GM19463 (cell line): Measurements from ENCODE around the gene TERT.
A peak's percentile ranks its signal among the peaks of the same experiment; 100 is the strongest.
"Not testable (repeated sequence)": the region's sequence is repeated elsewhere in the genome, so short reads cannot be mapped to it uniquely, and the experiment has no call there.

ENCODE experiments used
- ATAC-seq: cut with Tn5 transposase; IDR thresholded peaks from one replicate; pipeline ENCODE4 v1.9.1; 2021; ENCODE audit warnings: mild to moderate bottlenecking, moderate library complexity; ENCODE audit not compliant: unreplicated experiment

The TERT gene

GRCh38 chr5:1294835-1295649, at the start of gene TERT:
Gene TERT, minus strand, starts transcription at chr5:1295068. Its CDS starts 79 bp downstream, at chr5:1294989.
- no peak for ATAC-seq

GRCh38 chr5:1343931-1344901, 49.3 kb upstream of the TERT start:
- peak; percentile 25 for ATAC-seq

DNA sequence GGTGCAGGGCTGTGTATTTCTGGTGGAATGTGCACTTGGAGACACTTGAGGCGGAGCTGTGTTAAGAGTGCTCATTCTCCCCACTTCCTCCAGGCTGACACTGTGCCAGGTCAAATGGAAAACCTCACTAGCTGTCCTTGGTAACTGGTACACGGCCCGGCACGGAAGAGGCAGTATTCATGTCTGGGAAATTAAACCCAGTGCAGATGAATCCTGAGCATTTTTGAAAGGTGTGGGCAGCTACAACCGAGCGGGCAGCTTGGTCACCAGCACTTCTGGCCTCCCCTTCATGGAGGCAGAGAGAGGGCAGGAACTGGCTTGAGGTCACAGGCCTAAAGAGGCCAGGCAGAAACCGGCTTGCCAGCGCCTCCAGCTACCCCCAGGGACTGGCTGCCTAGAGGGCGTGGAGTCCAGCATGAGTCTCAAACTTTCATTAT, 48.5 kb upstream of the TERT start:
- ATAC-seq, result no peak

DNA sequence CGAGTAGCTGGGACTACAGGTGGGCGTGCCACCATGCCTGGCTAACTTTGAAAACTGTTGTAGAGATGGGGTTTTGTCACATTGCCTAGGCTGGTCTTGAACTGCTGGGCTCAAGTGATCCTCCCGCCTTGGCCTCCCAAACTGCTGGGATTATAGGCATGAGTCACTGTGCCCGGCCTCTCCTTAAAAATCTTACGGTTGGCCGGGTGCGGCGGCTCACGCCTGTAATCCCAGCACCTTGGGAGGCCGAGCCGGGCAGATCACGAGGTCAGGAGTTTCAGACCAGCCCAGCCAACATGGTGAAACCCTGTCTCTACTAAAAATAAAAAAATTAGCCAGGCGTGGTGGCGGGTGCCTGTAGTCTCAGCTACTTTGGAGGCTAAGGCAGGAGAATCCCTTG, 47.8 kb upstream of the TERT start:
- not testable (repeated sequence) for ATAC-seq

DNA sequence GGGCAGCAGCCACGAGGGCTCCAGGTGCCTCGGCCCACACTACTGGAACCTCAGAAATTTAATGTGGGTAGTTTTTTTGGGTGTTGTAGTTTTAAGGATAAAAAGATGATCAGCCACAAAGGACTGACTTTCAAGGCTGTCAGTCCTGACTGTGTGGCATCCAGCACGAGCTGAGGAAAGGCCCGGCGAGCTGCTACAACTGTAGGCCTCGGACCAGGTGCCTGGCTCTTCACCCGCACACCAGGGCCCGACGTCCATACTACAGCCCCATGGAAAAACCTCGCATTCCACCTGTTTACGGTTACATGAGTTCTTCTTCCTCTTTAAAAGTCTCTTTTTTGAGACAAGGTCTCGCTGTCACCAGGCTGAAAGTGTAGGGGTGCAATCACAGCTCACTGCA, 47.4 kb upstream of the TERT start:
- ATAC-seq, result no peak

GRCh38 chr5:1341863-1342262, 47.0 kb upstream of the TERT start:
- no peak for ATAC-seq

GRCh38 chr5:1339818-1340210, 44.9 kb upstream of the TERT start:
- not testable (repeated sequence) for ATAC-seq

DNA sequence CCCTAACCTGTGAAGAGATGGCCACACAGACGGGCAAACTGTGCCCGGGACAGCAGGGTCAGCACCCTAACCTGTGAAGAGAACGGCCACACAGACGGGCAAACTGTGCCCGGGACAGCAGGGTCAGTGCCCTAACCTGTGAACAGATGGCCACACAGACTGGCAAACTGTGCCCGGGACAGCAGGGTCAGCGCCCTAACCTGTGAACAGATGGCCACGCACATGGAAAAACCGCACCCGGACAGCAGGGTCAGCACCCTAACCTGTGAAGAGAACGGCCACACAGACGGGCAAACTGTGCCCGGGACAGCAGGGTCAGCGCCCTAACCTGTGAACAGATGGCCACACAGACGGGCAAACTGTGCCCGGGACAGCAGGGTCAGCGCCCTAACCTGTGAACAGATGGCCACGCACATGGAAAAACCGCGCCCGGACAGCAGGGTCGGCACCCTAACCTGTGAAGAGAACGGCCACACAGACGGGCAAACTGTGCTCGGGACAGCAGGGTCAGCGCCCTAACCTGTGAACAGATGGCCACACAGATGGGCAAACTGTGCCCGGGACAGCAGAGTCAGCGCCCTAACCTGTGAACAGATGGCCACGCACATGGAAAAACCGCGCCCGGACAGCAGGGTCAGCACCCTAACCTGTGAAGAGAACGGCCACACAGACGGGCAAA, 44.4 kb upstream of the TERT start:
- ATAC-seq, result not testable (repeated sequence)

DNA sequence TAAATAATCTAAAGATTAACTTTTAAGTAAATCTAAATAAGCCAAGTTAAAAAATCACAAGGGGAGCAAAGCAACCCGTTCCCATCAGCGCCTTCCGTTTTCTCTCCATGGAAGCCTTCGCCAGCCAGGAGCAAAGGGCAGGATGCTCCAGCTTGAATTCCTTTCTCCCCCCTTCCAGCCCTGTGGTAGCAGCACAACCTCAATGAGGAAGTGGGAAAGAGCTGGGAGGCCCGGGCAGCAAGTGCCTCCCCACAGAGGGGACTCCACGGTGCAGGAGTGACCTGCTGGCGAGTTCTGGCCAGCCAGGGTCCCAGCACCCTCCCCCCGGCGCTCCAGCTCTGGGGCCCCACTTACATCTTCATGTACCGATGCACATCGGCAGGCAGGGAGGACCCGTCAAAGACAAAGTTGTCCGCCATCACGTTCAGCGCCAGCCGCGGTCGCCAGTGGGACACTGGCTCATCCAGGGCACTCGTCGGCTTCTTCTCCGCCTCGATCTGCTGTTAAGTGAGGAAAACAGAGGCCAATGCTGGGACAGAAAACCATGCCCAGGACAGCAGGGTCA, 43.7 kb upstream of the TERT start:
- no peak for ATAC-seq

DNA sequence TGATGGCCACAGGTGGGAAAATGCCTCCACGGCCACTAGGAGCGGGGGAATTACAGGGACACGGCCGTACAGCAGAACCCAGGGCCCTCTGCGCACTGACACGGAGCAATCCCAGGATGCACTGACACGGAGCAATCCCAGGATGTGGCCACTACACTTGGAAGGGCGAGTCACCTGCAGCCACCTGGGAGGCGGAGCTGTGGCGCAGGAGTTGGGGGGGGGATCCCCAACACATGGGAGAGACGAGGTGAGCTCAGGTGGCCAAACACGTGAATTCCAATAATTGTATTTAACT, 43.3 kb upstream of the TERT start:
- no peak for ATAC-seq

DNA sequence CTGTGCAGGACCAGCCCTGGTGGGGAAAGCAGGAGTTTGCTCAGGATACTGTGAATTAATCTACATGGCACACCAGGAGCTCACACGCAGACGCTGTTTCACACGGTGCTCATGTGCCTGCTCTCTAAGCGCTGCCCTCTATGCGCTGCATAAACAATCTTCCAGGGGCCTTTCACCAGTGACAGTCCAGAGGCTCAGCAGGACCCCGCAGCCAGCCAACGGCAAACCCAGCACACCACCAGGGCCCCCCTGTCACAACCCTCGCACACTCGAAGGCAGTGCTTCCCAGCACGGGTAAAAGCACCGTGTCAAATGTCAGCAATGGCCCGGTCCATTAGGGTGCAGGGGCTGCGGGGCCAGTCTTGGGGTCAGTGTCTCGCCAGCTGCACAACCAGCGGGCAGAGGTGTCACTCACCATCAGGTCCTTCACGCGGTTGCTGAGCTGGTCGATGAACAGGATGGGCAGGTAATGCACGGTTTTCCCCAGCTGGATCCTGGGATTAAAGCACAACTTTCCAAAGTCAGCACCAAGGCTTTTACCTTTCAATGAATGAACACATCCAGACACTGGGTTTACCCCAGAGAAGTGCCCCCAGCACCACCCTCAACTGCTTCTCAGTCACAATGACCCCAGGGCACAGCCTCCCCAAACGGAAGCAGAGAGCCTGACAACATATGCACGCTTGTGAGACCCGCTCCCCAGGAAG, 42.8 kb upstream of the TERT start:
- ATAC-seq, result no peak

- ATAC-seq, result no peak
Measured at GRCh38 chr5:1336749-1337488, 42.1 kb upstream of the TERT start.

- ATAC-seq, result no peak
Measured at GRCh38 chr5:1336106-1336561, 41.3 kb upstream of the TERT start.

DNA sequence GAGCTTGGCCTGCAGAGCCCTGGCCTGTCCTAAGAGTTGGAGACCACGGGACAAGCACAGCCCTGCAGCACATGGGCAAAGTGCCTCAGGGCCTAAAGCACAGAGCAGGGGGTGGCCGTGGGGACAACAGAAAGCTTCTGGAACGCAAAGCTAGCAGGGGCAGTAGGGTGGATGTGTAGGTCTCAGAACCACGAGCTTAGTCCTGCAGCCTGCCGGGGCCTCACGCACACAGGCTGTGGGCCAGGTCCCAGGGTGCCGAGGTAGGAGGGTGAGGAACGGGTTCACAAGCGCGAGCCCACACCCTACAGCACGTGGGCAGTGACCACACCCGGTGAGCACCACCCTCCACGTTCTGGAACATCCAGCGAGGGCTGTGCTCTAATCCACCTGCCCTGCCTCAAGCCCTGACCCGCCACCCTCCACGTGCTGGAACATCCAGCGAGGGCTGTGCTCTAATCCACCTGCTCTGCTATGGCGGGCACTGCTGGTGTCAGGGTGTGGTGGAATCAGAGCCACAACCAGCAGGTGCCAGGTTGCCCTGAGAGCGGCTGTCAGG, 40.8 kb upstream of the TERT start:
- no peak for ATAC-seq

DNA sequence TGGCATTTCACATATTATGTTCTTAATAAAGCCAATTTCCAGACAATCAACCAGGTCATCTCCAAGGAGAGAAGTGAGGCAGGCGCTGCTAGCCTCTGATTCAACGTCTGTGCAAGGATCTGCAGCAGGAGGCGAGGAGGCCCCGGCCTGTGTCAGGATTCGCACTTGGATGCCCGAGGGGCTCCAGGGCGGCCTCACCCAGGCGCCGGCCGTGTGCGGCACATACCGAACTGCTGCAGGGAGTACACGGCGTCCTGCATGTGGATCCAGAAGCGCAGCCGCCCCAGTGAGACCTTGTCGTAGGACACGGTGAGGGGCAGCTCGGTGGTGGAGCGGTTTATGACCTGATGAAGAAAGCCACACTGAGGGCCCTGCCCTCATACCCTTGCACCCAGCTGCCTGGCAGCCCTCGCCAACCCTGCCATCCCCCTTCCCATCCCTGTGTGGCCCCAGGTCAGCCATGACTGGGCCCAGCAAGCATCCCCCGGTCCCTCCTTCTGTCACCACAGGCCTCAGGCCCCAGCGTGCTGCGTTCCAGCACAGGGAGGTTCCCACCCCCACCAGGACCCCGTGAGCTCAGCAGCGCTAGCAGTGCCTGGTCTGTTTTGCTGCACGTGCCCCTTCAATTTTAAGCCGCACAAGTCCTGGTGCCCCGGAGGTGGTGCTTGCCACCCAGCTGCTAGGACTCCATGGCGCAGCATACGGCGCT, 40.1 kb upstream of the TERT start:
- ATAC-seq, result no peak

DNA sequence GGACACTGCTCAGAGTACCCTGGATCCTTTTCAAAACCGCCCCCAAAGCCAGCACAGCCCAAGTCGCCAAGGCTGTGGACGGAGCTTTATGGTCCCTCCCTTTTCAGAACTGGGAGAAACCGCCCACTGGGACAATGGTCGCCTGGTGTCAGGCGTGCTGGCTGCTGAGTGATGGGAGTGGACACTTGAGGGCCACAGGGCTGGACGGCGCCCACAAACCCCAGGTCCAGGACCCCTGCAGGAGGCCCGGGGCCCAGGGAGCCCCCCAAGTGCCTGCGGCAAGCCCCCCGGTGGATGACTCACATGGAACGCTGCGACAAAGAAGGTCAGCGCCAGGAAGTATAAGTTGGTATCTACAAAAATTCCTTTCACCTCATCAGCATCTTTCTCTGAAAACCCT, 39.1 kb upstream of the TERT start:
- ATAC-seq, result no peak

DNA sequence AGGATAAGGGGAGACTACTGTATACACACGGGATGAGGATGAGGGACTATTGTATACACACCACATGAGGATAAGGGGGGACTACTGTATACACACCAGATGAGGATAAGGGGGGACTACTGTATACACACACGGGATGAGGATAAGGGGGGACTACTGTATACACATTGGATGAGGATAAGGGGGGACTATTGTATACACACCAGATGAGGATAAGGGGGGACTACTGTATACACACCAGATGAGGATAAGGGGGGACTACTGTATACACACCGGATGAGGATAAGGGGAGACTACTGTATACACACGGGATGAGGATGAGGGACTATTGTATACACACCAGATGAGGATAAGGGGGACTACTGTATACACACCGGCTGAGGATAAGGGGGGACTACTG, 38.4 kb upstream of the TERT start:
- not testable (repeated sequence) for ATAC-seq

DNA sequence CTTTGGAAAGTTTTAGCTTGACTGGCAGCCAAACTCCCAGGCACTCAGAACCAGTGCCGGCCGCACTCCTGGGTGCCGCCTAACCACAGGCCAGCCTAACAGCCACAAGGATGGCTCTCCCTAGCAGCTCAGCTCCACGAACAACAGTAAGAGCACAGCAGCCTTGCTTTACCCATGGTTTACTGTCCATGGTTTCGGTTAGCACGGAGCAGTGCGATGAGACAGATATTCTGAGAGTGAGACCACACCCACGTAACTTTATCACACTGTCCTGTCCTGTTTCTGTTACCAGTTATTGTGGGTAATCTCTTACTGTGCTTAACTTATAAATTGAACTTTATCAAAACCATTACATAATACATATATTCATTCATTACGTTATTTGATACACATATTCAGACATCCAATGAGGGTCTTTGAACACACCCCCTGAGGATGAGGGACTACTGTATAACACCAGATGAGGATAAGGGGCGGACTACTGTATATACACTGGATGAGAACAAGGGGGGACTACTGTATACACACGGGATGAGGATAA, 37.7 kb upstream of the TERT start:
- no peak for ATAC-seq
